Prostate gland (tissue), 2 donors: ENCODE data around the gene AFM.

Experiments
- POLR2A ChIP-seq: fragments of 450-650 bp; IDR thresholded peaks from one replicate; pipeline ENCODE4 v1.6.1; 2016; ENCODE audit warnings: antibody characterized with exemption, mild to moderate bottlenecking
- TF ChIP-seq, protein P1 (sequence below), 4 experiments: fragments of 200-600 bp in 2 of 4; fragments of 450-650 bp in 2 of 4; sonication (generic) in 2 of 4; IDR thresholded peaks; 1 replicate in 3 of 4; 2 replicates in 1 of 4; pipeline ENCODE4 v1.5.1; 2016 to 2019; ENCODE audit warnings: antibody characterized with exemption in 4 of 4, mild to moderate bottlenecking in 2 of 4, moderate library complexity in 2 of 4

DNA sequence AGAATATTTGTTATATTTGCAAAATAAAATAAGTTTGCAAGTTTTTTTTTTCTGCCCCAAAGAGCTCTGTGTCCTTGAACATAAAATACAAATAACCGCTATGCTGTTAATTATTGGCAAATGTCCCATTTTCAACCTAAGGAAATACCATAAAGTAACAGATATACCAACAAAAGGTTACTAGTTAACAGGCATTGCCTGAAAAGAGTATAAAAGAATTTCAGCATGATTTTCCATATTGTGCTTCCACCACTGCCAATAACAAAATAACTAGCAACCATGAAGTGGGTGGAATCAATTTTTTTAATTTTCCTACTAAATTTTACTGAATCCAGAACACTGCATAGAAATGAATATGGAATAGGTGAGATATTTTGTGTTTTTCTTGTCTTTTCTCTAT lies 45.6 kb upstream of the AFM start, which contains the start of gene AFP:
- TF ChIP-seq, protein P1, sequence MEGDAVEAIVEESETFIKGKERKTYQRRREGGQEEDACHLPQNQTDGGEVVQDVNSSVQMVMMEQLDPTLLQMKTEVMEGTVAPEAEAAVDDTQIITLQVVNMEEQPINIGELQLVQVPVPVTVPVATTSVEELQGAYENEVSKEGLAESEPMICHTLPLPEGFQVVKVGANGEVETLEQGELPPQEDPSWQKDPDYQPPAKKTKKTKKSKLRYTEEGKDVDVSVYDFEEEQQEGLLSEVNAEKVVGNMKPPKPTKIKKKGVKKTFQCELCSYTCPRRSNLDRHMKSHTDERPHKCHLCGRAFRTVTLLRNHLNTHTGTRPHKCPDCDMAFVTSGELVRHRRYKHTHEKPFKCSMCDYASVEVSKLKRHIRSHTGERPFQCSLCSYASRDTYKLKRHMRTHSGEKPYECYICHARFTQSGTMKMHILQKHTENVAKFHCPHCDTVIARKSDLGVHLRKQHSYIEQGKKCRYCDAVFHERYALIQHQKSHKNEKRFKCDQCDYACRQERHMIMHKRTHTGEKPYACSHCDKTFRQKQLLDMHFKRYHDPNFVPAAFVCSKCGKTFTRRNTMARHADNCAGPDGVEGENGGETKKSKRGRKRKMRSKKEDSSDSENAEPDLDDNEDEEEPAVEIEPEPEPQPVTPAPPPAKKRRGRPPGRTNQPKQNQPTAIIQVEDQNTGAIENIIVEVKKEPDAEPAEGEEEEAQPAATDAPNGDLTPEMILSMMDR (IDR thresholded peaks at IDR 0.05), result no peak
- no peak for TF ChIP-seq POLR2A
